ENCODE results near the gene BCL11A. TPM values are rescaled to one million over a fixed set of nuclear protein-coding genes. Genes with fewer than 3 reads are reported as not detected.

The BCL11A gene
- polyA plus RNA-seq, 2 of the 4 experiments (the other 2 are of a cell fraction), result 0.12 to 0.13 TPM

DNA sequence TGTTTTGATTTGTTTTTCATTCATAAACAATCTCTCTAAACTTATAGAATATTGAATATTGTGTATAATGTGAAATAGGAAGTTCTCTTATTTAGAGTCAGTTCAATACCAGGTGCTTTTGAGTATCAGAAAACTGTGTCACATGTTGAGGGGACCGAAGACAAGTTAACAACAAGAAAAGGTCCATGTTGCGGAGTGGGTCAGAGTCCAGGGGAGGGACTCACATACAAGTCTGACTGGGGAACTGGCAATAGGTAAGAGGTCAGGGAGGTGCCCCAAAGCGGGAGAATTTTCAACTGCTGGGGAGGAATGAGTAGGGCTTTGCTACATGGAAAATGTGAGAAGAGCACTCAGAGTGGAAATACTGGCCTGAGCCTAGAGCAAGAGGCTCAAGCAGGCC lies 19.8 kb upstream of the BCL11A start:
- Histone ChIP-seq H3K9me3 (no peaks in the 10 kb centered on the region), H3K27ac (no peak overlapping the region), H3K4me1 (no peaks in the 10 kb centered on the region), H3K4me3 (no peak overlapping the region), H3K4me2 (no peak overlapping the region)
- DNase-seq (ENCODE audit: low read depth in 1 of 2, low spot score in 1 of 2), result no peak
- ATAC-seq, result no peak
- FAIRE-seq, result no peak
- ChIA-PET POLR2A (no interaction called here), CTCF (interaction anchor here (5.7 kb wide), 1 partner anchor 13 kb away, joined by 33 read pairs; no protein-coding TSS in a partner anchor)
- 33% methylated on average over 3 of the region's 3 CpGs for WGBS (ENCODE audit: missing lambda C conversion rate)
- TF ChIP-seq, protein P1, sequence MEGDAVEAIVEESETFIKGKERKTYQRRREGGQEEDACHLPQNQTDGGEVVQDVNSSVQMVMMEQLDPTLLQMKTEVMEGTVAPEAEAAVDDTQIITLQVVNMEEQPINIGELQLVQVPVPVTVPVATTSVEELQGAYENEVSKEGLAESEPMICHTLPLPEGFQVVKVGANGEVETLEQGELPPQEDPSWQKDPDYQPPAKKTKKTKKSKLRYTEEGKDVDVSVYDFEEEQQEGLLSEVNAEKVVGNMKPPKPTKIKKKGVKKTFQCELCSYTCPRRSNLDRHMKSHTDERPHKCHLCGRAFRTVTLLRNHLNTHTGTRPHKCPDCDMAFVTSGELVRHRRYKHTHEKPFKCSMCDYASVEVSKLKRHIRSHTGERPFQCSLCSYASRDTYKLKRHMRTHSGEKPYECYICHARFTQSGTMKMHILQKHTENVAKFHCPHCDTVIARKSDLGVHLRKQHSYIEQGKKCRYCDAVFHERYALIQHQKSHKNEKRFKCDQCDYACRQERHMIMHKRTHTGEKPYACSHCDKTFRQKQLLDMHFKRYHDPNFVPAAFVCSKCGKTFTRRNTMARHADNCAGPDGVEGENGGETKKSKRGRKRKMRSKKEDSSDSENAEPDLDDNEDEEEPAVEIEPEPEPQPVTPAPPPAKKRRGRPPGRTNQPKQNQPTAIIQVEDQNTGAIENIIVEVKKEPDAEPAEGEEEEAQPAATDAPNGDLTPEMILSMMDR (IDR thresholded peaks at IDR 0.05), result no peak
- no peak for TF ChIP-seq HOXA7 (CRISPR knock-in tag; IDR thresholded peaks at IDR 0.05)
- TF ChIP-seq BHLHE40 (IDR thresholded peaks at IDR 0.05; ENCODE audit: low read depth, low read length), result no peak
- TF ChIP-seq, protein P2, sequence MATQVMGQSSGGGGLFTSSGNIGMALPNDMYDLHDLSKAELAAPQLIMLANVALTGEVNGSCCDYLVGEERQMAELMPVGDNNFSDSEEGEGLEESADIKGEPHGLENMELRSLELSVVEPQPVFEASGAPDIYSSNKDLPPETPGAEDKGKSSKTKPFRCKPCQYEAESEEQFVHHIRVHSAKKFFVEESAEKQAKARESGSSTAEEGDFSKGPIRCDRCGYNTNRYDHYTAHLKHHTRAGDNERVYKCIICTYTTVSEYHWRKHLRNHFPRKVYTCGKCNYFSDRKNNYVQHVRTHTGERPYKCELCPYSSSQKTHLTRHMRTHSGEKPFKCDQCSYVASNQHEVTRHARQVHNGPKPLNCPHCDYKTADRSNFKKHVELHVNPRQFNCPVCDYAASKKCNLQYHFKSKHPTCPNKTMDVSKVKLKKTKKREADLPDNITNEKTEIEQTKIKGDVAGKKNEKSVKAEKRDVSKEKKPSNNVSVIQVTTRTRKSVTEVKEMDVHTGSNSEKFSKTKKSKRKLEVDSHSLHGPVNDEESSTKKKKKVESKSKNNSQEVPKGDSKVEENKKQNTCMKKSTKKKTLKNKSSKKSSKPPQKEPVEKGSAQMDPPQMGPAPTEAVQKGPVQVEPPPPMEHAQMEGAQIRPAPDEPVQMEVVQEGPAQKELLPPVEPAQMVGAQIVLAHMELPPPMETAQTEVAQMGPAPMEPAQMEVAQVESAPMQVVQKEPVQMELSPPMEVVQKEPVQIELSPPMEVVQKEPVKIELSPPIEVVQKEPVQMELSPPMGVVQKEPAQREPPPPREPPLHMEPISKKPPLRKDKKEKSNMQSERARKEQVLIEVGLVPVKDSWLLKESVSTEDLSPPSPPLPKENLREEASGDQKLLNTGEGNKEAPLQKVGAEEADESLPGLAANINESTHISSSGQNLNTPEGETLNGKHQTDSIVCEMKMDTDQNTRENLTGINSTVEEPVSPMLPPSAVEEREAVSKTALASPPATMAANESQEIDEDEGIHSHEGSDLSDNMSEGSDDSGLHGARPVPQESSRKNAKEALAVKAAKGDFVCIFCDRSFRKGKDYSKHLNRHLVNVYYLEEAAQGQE (IDR thresholded peaks at IDR 0.05), result no peak
- TF ChIP-seq TP53 (CRISPR knock-in tag; IDR thresholded peaks at IDR 0.05), result no peak
- no peak for TF ChIP-seq MAZ (IDR thresholded peaks at IDR 0.05; ENCODE audit: borderline replicate concordance, low read depth, low read length)
- no peak for TF ChIP-seq NPAS2 (CRISPR knock-in tag; IDR thresholded peaks at IDR 0.05; ENCODE audit: borderline replicate concordance)
- no peak for TF ChIP-seq RCOR1 (IDR thresholded peaks at IDR 0.05; ENCODE audit: low read depth, low read length)
- TF ChIP-seq EP300 (IDR thresholded peaks at IDR 0.05), result no peak
- no peak for TF ChIP-seq PHF8 (IDR thresholded peaks at IDR 0.05; ENCODE audit: borderline replicate concordance, low read depth)
- TF ChIP-seq CEBPB (IDR thresholded peaks at IDR 0.05), result no peak

DNA sequence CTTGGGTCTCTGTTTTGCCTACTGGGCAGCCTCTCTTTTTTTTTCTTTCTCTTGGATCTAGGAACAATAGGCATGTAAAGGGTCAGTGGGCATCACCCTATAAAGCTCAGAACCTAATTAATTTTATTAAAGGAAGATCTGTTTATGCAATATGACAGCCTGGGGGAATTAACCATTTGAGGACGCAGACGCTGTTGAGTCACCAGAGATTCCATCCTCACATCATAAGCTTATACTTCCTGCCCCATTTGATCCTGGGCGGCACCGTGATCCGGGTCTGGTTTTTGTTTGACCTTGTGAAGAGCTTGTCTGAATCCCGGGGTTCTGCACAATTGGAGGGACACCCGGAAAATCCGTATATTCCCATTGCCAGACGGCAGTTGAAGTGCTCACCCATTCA lies 16.8 kb upstream of the BCL11A start:
- no peak overlapping the region for H3K27ac ChIP-seq
- no peaks in the 10 kb centered on the region for H3K9me3 ChIP-seq
- 13% methylated on average over 9 of the region's 9 CpGs for WGBS (ENCODE audit: missing lambda C conversion rate)
- TF ChIP-seq RNF2 (IDR thresholded peaks at IDR 0.05; ENCODE audit: borderline replicate concordance, low read depth) (0 out of 2 replicates have a peak, but pooled peaks have one; percentile 17), JUNB (IDR thresholded peaks at IDR 0.05) (no peak)
- ChIA-PET CTCF (interaction anchor here (0.6 to 5.7 kb wide), 5 partner anchors 10 to 1488 kb away, joined by 3 to 33 read pairs (median 4); no protein-coding TSS in a partner anchor), POLR2A (no interaction called here)
- H3K4me1 ChIP-seq, result no peaks in the 10 kb centered on the region
- H3K4me3 ChIP-seq, result no peak overlapping the region
- no peak for DNase-seq (ENCODE audit: low read depth in 1 of 2, low spot score in 1 of 2)
- peak overlapping the region; percentile 55; the same call in 2 of the 3 replicates for H3K4me2 ChIP-seq
- FAIRE-seq, result no peak
- ATAC-seq, result no peak

DNA sequence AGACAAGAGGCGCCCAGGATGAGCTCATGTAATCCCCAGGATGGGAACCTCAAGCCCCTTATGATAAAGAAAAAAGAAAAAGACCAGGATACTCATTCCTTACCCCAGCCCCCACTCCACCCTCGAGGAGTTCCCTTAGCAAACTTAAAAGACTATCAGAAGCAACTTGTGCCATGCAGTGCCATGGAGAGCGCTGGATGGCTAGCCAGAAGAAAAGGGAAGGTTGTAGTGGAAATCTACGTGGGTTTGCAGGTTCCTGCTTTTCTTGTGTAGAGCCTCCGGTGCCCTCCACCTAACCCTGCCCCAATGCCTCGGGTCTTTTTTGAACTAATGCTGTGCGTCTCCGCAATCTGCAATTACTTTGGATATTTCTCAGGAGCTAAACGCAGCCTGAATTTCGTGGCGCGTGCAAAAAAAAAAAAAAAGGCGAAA lies 16.2 kb upstream of the BCL11A start:
- 12% methylated on average over 13 of the region's 13 CpGs for WGBS (ENCODE audit: missing lambda C conversion rate)
- Histone ChIP-seq H3K4me1 (no peaks in the 10 kb centered on the region), H3K27ac (no peak overlapping the region), H3K4me3 (no peak overlapping the region; the same call in 2 of the 3 replicates), H3K9me3 (no peaks in the 10 kb centered on the region), H3K4me2 (peak overlapping the region; percentile 55)
- ChIA-PET POLR2A (interaction anchor here (0.7 kb wide), 1 partner anchor 1936 kb away, joined by 4 read pairs; no protein-coding TSS in a partner anchor), CTCF (interaction anchor here (0.6 to 5.7 kb wide), 4 partner anchors 9 to 1488 kb away, joined by 3 to 33 read pairs (median 12); no protein-coding TSS in a partner anchor)
- no peak for FAIRE-seq
- no peak for DNase-seq (ENCODE audit: low read depth in 1 of 2, low spot score in 1 of 2)
- peak in 1 of 2 experiments; percentile 26; a peak in 3 of 6 replicates for ATAC-seq
- TF ChIP-seq FOSL2 (IDR thresholded peaks at IDR 0.05) (no peak), FOSL2 (CRISPR knock-in tag; IDR thresholded peaks at IDR 0.05) (no peak), PHF8 (IDR thresholded peaks at IDR 0.05; ENCODE audit: borderline replicate concordance, low read depth) (no peak), TP53 (CRISPR knock-in tag; IDR thresholded peaks at IDR 0.05) (no peak), CEBPB (IDR thresholded peaks at IDR 0.05) (no peak), JUN (IDR thresholded peaks at IDR 0.05) (no peak), KDM1A (IDR thresholded peaks at IDR 0.05; ENCODE audit: low read depth) (no peak), CBX2 (IDR thresholded peaks at IDR 0.05; ENCODE audit: borderline replicate concordance, low read depth) (no peak), CHD4 (IDR thresholded peaks at IDR 0.05; ENCODE audit: borderline replicate concordance) (no peak), FOXS1 (CRISPR knock-in tag; IDR thresholded peaks at IDR 0.05) (no peak), FOSB (CRISPR knock-in tag; IDR thresholded peaks at IDR 0.05) (no peak), ESRRA (IDR thresholded peaks at IDR 0.05; ENCODE audit: borderline replicate concordance, low read length) (no peak), ZNF302 (CRISPR knock-in tag; IDR thresholded peaks at IDR 0.05) (no peak)
- TF ChIP-seq, protein P3, sequence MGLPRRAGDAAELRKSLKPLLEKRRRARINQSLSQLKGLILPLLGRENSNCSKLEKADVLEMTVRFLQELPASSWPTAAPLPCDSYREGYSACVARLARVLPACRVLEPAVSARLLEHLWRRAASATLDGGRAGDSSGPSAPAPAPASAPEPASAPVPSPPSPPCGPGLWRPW (IDR thresholded peaks at IDR 0.05), result no peak
- TF ChIP-seq, protein P4, sequence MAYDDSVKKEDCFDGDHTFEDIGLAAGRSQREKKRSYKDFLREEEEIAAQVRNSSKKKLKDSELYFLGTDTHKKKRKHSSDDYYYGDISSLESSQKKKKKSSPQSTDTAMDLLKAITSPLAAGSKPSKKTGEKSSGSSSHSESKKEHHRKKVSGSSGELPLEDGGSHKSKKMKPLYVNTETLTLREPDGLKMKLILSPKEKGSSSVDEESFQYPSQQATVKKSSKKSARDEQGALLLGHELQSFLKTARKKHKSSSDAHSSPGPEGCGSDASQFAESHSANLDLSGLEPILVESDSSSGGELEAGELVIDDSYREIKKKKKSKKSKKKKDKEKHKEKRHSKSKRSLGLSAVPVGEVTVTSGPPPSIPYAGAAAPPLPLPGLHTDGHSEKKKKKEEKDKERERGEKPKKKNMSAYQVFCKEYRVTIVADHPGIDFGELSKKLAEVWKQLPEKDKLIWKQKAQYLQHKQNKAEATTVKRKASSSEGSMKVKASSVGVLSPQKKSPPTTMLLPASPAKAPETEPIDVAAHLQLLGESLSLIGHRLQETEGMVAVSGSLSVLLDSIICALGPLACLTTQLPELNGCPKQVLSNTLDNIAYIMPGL (CRISPR knock-in tag; IDR thresholded peaks at IDR 0.05; ENCODE audit: borderline replicate concordance), result no peak
- TF ChIP-seq, protein P5, sequence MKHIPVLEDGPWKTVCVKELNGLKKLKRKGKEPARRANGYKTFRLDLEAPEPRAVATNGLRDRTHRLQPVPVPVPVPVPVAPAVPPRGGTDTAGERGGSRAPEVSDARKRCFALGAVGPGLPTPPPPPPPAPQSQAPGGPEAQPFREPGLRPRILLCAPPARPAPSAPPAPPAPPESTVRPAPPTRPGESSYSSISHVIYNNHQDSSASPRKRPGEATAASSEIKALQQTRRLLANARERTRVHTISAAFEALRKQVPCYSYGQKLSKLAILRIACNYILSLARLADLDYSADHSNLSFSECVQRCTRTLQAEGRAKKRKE (CRISPR knock-in tag; IDR thresholded peaks at IDR 0.05; ENCODE audit: low read depth), result no peak
